AG09309 (cell line): Measurements from ENCODE around the gene ZFHX3.

Source experiments
- DNase-seq: peaks from one replicate; pipeline ENCODE4 v3.0.0-alpha.2; 2010; ENCODE audit warnings: low read depth
- H3K4me3 ChIP-seq: 2 replicates; pipeline ENCODE4 v1.5.1; 2011; ENCODE audit warnings: mild to moderate bottlenecking, low read depth, low read length, moderate library complexity; ENCODE audit not compliant: control insufficient read depth
- CTCF ChIP-seq: IDR thresholded peaks from 2 replicates; pipeline ENCODE4 v1.5.1; 2011; ENCODE audit warnings: mild to moderate bottlenecking, low read depth, low read length, inconsistent platforms; ENCODE audit not compliant: insufficient read depth, control insufficient read depth; ENCODE audit errors: missing control alignments

Gene ZFHX3

DNA sequence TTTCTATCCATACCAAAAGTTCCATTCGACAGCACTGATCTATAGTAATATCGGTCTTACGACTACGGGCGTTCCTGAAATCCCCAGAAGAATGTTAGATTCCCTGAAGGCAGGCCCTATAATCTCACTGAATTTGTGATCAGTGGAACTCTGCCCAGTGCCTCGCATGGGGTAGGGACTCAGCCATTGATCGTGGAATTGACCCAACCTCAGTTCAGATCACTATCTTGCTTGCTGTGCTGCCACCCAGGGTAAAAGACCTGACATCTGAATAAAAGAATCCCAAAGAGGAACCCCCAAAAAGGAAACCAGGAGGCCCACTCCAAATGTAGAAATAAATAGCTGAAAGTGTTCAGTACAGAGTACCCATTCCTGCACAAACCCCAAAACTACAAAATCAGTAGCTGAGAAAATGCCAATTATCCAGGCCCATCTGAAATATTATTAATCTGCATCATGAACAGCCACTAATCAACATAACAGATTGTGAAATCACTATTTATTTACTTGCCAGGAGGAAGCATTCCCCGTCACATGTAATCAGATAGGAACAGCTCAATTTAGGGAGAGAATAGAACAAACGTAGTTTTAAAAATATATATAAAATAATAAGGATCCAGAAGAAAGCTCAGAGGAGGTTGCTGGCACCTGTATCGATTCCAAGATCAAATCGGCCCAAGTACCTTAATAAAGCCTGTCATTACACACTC, 221.9 kb downstream of the ZFHX3 start:
- H3K4me3 ChIP-seq = no peak overlapping the region
- DNase-seq = no peak
- no peak for TF ChIP-seq CTCF

DNA sequence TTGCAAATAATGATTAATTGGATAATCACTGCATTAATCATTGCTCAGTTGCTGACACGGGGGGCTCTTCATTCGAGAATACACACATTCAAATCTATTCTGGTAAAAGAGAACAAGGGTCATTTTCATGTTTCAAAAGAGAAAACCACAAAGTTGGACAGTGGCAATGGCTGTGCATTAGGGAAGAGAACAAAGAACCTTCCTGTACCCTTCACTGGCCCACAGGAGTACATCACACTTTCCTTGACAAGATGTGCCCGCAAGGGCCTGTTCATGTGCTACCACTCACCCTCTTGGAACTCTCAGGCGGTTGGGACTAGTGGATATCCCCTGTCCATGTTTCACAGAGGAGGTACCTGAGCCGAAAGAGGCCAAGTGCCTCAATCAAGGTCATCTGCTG, 223.2 kb downstream of the ZFHX3 start:
- no peak for DNase-seq
- no peak overlapping the region for H3K4me3 ChIP-seq
- TF ChIP-seq CTCF = no peak

DNA sequence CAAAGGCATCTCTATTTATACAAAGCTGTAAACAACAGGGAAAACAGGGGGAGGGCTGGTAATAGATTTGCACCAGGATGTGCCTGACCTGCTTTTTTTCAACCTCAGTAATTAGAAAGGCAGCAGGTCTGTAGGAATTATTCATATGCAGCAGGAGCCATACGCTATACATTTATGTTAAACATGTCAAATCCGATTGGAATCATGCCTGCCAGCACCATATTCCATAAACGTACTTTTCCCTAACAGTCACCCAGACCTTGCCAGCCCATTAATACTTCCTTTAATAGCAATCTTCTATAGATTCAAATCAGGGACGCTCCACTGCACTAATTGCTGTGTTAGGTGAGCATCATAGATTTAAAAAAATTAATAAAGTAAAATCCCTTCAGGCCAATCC, 223.9 kb downstream of the ZFHX3 start:
- DNase-seq = no peak
- no peak overlapping the region for H3K4me3 ChIP-seq
- TF ChIP-seq CTCF = no peak

- no peak for DNase-seq
- TF ChIP-seq CTCF = no peak
- H3K4me3 ChIP-seq = no peak overlapping the region
Measured at GRCh38 chr16:72821185-72821950, 226.6 kb downstream of the ZFHX3 start.

GRCh38 chr16:72819345-72819744, 228.6 kb downstream of the ZFHX3 start:
- no peak overlapping the region for H3K4me3 ChIP-seq
- no peak for TF ChIP-seq CTCF
- peak; percentile 48 for DNase-seq

- no peak overlapping the region for H3K4me3 ChIP-seq
- TF ChIP-seq CTCF = peak; percentile 31
- no peak for DNase-seq
Measured at GRCh38 chr16:72818236-72818845, 229.6 kb downstream of the ZFHX3 start.
